ENCODE measurements around the gene CLCN4.

DNA sequence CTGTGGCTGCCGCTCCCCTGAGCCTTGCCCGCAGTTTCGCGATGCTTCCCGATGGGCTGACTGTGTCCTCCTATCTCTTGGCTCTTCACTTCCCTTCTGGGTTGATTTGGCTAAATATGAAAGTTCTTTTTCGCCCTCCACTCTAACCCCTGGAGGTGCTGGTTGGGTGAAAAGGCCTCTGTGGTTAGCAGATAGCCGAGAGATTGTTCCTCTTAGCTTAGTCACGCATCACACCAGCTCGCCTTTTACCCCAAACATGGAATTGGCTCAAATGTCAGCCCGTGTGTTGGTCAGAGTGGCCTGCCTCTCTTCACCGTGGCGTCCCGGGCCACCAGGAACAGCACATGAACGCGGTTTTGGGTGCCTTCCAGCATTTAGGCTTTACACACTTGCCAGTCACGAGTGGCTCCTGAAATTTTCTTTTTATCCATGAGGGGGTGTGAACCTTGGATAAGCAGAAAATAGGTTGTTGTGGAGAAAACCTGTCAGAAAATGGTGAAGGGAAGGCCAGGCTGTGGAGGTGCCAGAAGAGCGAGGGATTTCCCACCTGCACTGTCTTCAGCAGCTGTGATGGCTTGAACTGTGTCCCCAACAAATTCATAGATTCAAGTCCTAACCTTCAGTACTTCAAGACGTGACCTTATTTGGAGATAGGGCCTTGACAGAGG, 8.9 kb downstream of the CLCN4 start:
- TF ChIP-seq, protein P1, sequence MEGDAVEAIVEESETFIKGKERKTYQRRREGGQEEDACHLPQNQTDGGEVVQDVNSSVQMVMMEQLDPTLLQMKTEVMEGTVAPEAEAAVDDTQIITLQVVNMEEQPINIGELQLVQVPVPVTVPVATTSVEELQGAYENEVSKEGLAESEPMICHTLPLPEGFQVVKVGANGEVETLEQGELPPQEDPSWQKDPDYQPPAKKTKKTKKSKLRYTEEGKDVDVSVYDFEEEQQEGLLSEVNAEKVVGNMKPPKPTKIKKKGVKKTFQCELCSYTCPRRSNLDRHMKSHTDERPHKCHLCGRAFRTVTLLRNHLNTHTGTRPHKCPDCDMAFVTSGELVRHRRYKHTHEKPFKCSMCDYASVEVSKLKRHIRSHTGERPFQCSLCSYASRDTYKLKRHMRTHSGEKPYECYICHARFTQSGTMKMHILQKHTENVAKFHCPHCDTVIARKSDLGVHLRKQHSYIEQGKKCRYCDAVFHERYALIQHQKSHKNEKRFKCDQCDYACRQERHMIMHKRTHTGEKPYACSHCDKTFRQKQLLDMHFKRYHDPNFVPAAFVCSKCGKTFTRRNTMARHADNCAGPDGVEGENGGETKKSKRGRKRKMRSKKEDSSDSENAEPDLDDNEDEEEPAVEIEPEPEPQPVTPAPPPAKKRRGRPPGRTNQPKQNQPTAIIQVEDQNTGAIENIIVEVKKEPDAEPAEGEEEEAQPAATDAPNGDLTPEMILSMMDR (IDR thresholded peaks at IDR 0.05), result no peak
- TF ChIP-seq POLR2AphosphoS5 (IDR thresholded peaks at IDR 0.05), result no peak
- no peak for TF ChIP-seq EP300 (IDR thresholded peaks at IDR 0.05)

Measured in suprapubic skin (tissue), 4 donors.